Measurements from ENCODE around the gene FXN. TPM values are rescaled to one million over a fixed set of nuclear protein-coding genes. Genes with fewer than 3 reads are reported as not detected.

The FXN gene
- total and polyA plus RNA-seq, 4 donors: 4.7 to 41.7 (median 23.9) TPM

GRCh38 chr9:69131682-69132081 lies 96.1 kb downstream of the FXN start:
- no peaks in the 10 kb centered on the region for H3K9me3 ChIP-seq (ENCODE audit: control insufficient read depth in 4 of 4, low read length in 3 of 4)
- 89% methylated on average over 1 of the region's 1 CpG for WGBS
- TF ChIP-seq NR2F2 (IDR thresholded peaks at IDR 0.05) (no peak), RXRA (IDR thresholded peaks at IDR 0.05) (peak in 1 of 2 donors; percentile 6), JUND (IDR thresholded peaks at IDR 0.05) (no peak), HNF4G (IDR thresholded peaks at IDR 0.05) (no peak), RAD21 (IDR thresholded peaks at IDR 0.05) (peak in 1 of 2 donors; percentile 26), GABPA (IDR thresholded peaks at IDR 0.05 in 1 of 2, conservative IDR thresholded peaks at IDR 0.05 in 1 of 2) (no peak), HNF4A (conservative IDR thresholded peaks at IDR 0.05) (peak in 1 of 2 donors; percentile 32), EGR1 (IDR thresholded peaks at IDR 0.05; ENCODE audit: low read depth in 2 of 2) (no peak), SP1 (IDR thresholded peaks at IDR 0.05) (peak; percentile 23), TAF1 (conservative IDR thresholded peaks at IDR 0.05) (no peak), FOXA1 (IDR thresholded peaks at IDR 0.05) (no peak), ATF3 (IDR thresholded peaks at IDR 0.05) (no peak), YY1 (IDR thresholded peaks at IDR 0.05) (no peak), FOXA2 (IDR thresholded peaks at IDR 0.05) (no peak)
- TF ChIP-seq, protein P1, sequence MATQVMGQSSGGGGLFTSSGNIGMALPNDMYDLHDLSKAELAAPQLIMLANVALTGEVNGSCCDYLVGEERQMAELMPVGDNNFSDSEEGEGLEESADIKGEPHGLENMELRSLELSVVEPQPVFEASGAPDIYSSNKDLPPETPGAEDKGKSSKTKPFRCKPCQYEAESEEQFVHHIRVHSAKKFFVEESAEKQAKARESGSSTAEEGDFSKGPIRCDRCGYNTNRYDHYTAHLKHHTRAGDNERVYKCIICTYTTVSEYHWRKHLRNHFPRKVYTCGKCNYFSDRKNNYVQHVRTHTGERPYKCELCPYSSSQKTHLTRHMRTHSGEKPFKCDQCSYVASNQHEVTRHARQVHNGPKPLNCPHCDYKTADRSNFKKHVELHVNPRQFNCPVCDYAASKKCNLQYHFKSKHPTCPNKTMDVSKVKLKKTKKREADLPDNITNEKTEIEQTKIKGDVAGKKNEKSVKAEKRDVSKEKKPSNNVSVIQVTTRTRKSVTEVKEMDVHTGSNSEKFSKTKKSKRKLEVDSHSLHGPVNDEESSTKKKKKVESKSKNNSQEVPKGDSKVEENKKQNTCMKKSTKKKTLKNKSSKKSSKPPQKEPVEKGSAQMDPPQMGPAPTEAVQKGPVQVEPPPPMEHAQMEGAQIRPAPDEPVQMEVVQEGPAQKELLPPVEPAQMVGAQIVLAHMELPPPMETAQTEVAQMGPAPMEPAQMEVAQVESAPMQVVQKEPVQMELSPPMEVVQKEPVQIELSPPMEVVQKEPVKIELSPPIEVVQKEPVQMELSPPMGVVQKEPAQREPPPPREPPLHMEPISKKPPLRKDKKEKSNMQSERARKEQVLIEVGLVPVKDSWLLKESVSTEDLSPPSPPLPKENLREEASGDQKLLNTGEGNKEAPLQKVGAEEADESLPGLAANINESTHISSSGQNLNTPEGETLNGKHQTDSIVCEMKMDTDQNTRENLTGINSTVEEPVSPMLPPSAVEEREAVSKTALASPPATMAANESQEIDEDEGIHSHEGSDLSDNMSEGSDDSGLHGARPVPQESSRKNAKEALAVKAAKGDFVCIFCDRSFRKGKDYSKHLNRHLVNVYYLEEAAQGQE (IDR thresholded peaks at IDR 0.05): no peak
- TF ChIP-seq, protein P2, sequence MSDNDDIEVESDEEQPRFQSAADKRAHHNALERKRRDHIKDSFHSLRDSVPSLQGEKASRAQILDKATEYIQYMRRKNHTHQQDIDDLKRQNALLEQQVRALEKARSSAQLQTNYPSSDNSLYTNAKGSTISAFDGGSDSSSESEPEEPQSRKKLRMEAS (IDR thresholded peaks at IDR 0.05): no peak
- TF ChIP-seq, protein P3, sequence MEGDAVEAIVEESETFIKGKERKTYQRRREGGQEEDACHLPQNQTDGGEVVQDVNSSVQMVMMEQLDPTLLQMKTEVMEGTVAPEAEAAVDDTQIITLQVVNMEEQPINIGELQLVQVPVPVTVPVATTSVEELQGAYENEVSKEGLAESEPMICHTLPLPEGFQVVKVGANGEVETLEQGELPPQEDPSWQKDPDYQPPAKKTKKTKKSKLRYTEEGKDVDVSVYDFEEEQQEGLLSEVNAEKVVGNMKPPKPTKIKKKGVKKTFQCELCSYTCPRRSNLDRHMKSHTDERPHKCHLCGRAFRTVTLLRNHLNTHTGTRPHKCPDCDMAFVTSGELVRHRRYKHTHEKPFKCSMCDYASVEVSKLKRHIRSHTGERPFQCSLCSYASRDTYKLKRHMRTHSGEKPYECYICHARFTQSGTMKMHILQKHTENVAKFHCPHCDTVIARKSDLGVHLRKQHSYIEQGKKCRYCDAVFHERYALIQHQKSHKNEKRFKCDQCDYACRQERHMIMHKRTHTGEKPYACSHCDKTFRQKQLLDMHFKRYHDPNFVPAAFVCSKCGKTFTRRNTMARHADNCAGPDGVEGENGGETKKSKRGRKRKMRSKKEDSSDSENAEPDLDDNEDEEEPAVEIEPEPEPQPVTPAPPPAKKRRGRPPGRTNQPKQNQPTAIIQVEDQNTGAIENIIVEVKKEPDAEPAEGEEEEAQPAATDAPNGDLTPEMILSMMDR (IDR thresholded peaks at IDR 0.05; ENCODE audit: low read depth, low read length, missing input control): no peak
- TF ChIP-seq, protein P4, sequence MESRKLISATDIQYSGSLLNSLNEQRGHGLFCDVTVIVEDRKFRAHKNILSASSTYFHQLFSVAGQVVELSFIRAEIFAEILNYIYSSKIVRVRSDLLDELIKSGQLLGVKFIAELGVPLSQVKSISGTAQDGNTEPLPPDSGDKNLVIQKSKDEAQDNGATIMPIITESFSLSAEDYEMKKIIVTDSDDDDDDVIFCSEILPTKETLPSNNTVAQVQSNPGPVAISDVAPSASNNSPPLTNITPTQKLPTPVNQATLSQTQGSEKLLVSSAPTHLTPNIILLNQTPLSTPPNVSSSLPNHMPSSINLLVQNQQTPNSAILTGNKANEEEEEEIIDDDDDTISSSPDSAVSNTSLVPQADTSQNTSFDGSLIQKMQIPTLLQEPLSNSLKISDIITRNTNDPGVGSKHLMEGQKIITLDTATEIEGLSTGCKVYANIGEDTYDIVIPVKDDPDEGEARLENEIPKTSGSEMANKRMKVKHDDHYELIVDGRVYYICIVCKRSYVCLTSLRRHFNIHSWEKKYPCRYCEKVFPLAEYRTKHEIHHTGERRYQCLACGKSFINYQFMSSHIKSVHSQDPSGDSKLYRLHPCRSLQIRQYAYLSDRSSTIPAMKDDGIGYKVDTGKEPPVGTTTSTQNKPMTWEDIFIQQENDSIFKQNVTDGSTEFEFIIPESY (IDR thresholded peaks at IDR 0.05): no peak
- no peak overlapping the region for H3K4me3 ChIP-seq (ENCODE audit: low read depth in 1 of 3, low read length in 3 of 3)
- no peak overlapping the region for H3K9ac ChIP-seq (ENCODE audit: low read depth in 1 of 2, low read length in 2 of 2)
- H3K4me1 ChIP-seq (ENCODE audit: control insufficient read depth in 4 of 4, insufficient read depth in 4 of 4, low read length in 3 of 4): peaks cover 1 to 9% (median 7%) of the 10 kb centered on the region in 4 donors
- no peak overlapping the region for H3K27ac ChIP-seq (ENCODE audit: low read depth in 1 of 2, low read length in 2 of 2)
- H3K36me3 ChIP-seq (ENCODE audit: control insufficient read depth in 4 of 4, insufficient read depth in 3 of 4, low read depth in 1 of 4, low read length in 3 of 4): peaks cover 0 to 5% (median 2%) of the 10 kb centered on the region in 4 donors
- H3K27me3 ChIP-seq (ENCODE audit: control insufficient read depth in 4 of 4, insufficient read depth in 4 of 4, low read length in 3 of 4): no peaks in the 10 kb centered on the region
- DNase-seq (ENCODE audit: low spot score): no peak
